Ascending aorta (tissue), 2 donors: ENCODE data around the gene MAFB. TPM values are rescaled to one million over a fixed set of nuclear protein-coding genes. Genes with fewer than 3 reads are reported as not detected.
A peak's percentile ranks its signal among the peaks of the same experiment; 100 is the strongest.

Source experiments
- DNase-seq, 2 donors: peaks; one replicate each; pipeline ENCODE4 v3.0.0-alpha.2; 2019; ENCODE audit warnings: low spot score in 2 of 2
- H3K27ac ChIP-seq, 2 donors: fragments of 200-600 bp; sonication (generic); one replicate each; pipeline ENCODE4 v1.5.1; 2016 to 2017; ENCODE audit warnings: mild to moderate bottlenecking in 1 of 2
- H3K27me3 ChIP-seq: fragments of 200-600 bp; sonication (generic); one replicate; pipeline ENCODE4 v1.5.1; 2017
- H3K36me3 ChIP-seq, 2 donors: fragments of 200-600 bp; sonication (generic); one replicate each; pipeline ENCODE4 v1.5.1; 2016
- H3K4me1 ChIP-seq, 2 donors: fragments of 200-600 bp; sonication (generic); one replicate each; pipeline ENCODE4 v1.5.1; 2016 to 2017; ENCODE audit warnings: mild to moderate bottlenecking in 1 of 2
- H3K4me3 ChIP-seq, 2 donors: fragments of 200-600 bp; sonication (generic); one replicate each; pipeline ENCODE4 v1.5.1; 2016 to 2017; ENCODE audit warnings: mild to moderate bottlenecking in 1 of 2
- H3K9me3 ChIP-seq, 2 donors: fragments of 200-600 bp; sonication (generic); one replicate each; pipeline ENCODE4 v1.5.1; 2016
- CTCF ChIP-seq, 3 experiments: fragments of 200-600 bp in 2 of 3; fragments of 450-650 bp in 1 of 3; sonication (generic) in 2 of 3; IDR thresholded peaks; one replicate each; pipeline ENCODE4 v1.5.1; 2016 to 2019; ENCODE audit warnings: antibody characterized with exemption in 3 of 3, mild to moderate bottlenecking in 1 of 3, moderate library complexity in 1 of 3
- intact Hi-C: fragments of 100-400 bp; cut with DNase I; formaldehyde crosslinking; loops from one replicate; pipeline ENCODE4 v1.15.1; 2023
- total RNA-seq: library from RNA; depleted of rRNA; stranded (reverse); fragments of >200 nt; gene quantifications from one replicate; pipeline ENCODE4 v1.1.0, GENCODE V29; 2016

The MAFB gene
- total RNA-seq, 1 donor from 2014 or later, result 84.6 TPM

- TF ChIP-seq CTCF (IDR thresholded peaks at IDR 0.05), result no peak
- H3K36me3 ChIP-seq, result no peaks in the 10 kb centered on the region
- no peak overlapping the region for H3K4me3 ChIP-seq
- DNase-seq, result no peak
- H3K27me3 ChIP-seq, result no peaks in the 10 kb centered on the region
- H3K27ac ChIP-seq, result no peak overlapping the region
- peaks cover 0 to 5% of the 10 kb centered on the region in 2 donors for H3K4me1 ChIP-seq
- intact Hi-C loops, result no loop called here
- no peaks in the 10 kb centered on the region for H3K9me3 ChIP-seq
Measured at GRCh38 chr20:40646361-40646760, 42.7 kb downstream of the MAFB start.

- no peak for TF ChIP-seq CTCF (IDR thresholded peaks at IDR 0.05)
- H3K36me3 ChIP-seq, result no peaks in the 10 kb centered on the region
- H3K9me3 ChIP-seq, result no peaks in the 10 kb centered on the region
- no peak overlapping the region for H3K4me3 ChIP-seq
- peaks cover 0 to 5% of the 10 kb centered on the region in 2 donors for H3K4me1 ChIP-seq
- intact Hi-C loops, result no loop called here
- DNase-seq, result no peak
- no peak overlapping the region for H3K27ac ChIP-seq
- H3K27me3 ChIP-seq, result no peaks in the 10 kb centered on the region
Measured at GRCh38 chr20:40644863-40645262, 44.2 kb downstream of the MAFB start.

DNA sequence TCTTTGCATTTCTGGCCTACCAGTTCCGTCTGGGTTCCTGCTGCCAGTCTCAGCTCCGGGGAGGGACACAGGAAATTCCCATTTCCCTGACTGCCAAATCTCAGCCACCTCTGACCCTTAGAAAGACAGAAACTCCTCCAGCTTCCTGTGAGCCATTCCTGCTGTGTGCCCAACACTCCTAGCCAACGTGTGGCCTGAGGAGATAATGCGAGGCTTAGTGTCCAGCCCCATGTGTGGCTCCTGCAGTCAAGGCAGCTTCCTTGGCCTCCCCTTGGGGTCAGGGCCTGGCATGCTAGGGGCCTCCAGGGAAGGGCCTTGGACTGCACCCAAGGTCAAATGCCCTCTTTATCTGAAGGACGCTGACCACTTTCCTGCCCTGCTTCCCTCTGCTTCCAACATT is 45.1 kb downstream of the MAFB start:
- Histone ChIP-seq H3K36me3 (no peaks in the 10 kb centered on the region), H3K27me3 (no peaks in the 10 kb centered on the region), H3K9me3 (no peaks in the 10 kb centered on the region), H3K4me1 (peaks cover 0 to 5% of the 10 kb centered on the region in 2 donors), H3K27ac (no peak overlapping the region), H3K4me3 (no peak overlapping the region)
- no peak for DNase-seq
- TF ChIP-seq CTCF (IDR thresholded peaks at IDR 0.05), result no peak
- intact Hi-C loops, result no loop called here

GRCh38 chr20:40641809-40642208 is 47.2 kb downstream of the MAFB start:
- intact Hi-C loops, result no loop called here
- H3K27ac ChIP-seq, result no peak overlapping the region
- peaks cover 0 to 5% of the 10 kb centered on the region in 2 donors for H3K4me1 ChIP-seq
- H3K27me3 ChIP-seq, result no peaks in the 10 kb centered on the region
- peak in 1 of 2 donors; percentile 21 for DNase-seq
- no peak overlapping the region for H3K4me3 ChIP-seq
- H3K9me3 ChIP-seq, result no peaks in the 10 kb centered on the region
- no peaks in the 10 kb centered on the region for H3K36me3 ChIP-seq
- TF ChIP-seq CTCF (IDR thresholded peaks at IDR 0.05), result no peak

GRCh38 chr20:40641202-40641601 is 47.8 kb downstream of the MAFB start:
- no peak for TF ChIP-seq CTCF (IDR thresholded peaks at IDR 0.05)
- no peak overlapping the region for H3K27ac ChIP-seq
- peak in 1 of 2 donors; percentile 34 for DNase-seq
- no peak overlapping the region for H3K4me3 ChIP-seq
- intact Hi-C loops, result no loop called here
- no peaks in the 10 kb centered on the region for H3K27me3 ChIP-seq
- peaks cover 0 to 2% of the 10 kb centered on the region in 2 donors for H3K4me1 ChIP-seq
- no peaks in the 10 kb centered on the region for H3K9me3 ChIP-seq
- no peaks in the 10 kb centered on the region for H3K36me3 ChIP-seq

DNA sequence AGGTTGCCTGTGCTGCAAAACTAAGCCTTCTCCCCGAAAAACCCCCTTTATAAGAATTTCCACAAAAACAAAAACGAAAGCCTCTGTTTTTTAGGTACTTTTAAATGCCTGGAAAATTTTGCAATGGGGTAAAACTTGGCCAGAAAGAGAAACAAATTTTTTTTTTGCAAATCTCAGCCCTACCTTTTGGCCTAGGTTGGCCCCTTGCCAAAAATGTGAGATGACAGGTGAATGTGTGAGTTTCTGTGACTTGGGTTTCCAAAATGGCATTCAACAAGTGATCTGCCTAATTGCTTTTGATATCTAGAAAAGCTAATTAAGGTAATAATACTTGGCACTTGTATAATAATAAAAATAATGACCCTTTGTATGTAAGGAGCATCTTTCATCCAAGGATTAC is 48.4 kb downstream of the MAFB start:
- H3K27me3 ChIP-seq, result no peaks in the 10 kb centered on the region
- TF ChIP-seq CTCF (IDR thresholded peaks at IDR 0.05), result no peak
- H3K9me3 ChIP-seq, result no peaks in the 10 kb centered on the region
- intact Hi-C loops, result no loop called here
- H3K27ac ChIP-seq, result no peak overlapping the region
- no peaks in the 10 kb centered on the region for H3K4me1 ChIP-seq
- no peak overlapping the region for H3K4me3 ChIP-seq
- DNase-seq, result no peak
- H3K36me3 ChIP-seq, result no peaks in the 10 kb centered on the region
